H1 (cell line): Measurements from ENCODE around the gene ZNF726. TPM values are rescaled to one million over a fixed set of nuclear protein-coding genes. Genes with fewer than 3 reads are reported as not detected.

Experiments
- CTCF ChIA-PET: fragments of 300-600 bp; sonication (Branson Sonifier 250); formaldehyde crosslinking; loops from one replicate; lab custom pipeline; 2021; ENCODE audit not compliant: partially characterized antibody; lab: Charles Lee
- POLR2A ChIA-PET: fragments of 300-600 bp; sonication (Branson Sonifier 250); formaldehyde crosslinking; loops from one replicate; lab custom pipeline; 2021; ENCODE audit warnings: inconsistent platforms; ENCODE audit not compliant: partially characterized antibody; lab: Charles Lee
- DNase-seq, 2 experiments: peaks; one replicate each; pipeline versions ENCODE4 v3.0.0 to v3.0.0-alpha.2; 2010 to 2022; ENCODE audit warnings: low spot score in 2 of 2, low read depth in 1 of 2, mixed read lengths in 1 of 2
- FAIRE-seq: peaks from 2 replicates; lab custom pipeline; 2011; peaks lifted over from hg19 to GRCh38; lab: Jason Lieb, UNC
- H2AFZ ChIP-seq: 2 replicates; pipeline ENCODE4 v1.8.1; 2012; ENCODE audit warnings: low read length, inconsistent platforms
- H2AK5ac ChIP-seq: 2 replicates; pipeline ENCODE4 v1.6.1; 2013; ENCODE audit warnings: low read depth, low read length
- H2BK120ac ChIP-seq: replicated peaks from 2 replicates; pipeline ENCODE3; 2013; ENCODE audit warnings: low read depth, low read length, inconsistent platforms
- H2BK12ac ChIP-seq: 2 replicates; pipeline ENCODE4 v1.6.1; 2013; ENCODE audit warnings: low read depth, low read length
- H2BK15ac ChIP-seq: 2 replicates; pipeline ENCODE4 v1.6.1; 2013; ENCODE audit warnings: low read length
- H2BK20ac ChIP-seq: 2 replicates; pipeline ENCODE4 v1.6.1; 2013; ENCODE audit warnings: low read length
- H2BK5ac ChIP-seq: 2 replicates; pipeline ENCODE4 v1.6.1; 2013; ENCODE audit warnings: low read depth, low read length
- H3K14ac ChIP-seq: 2 replicates; pipeline ENCODE4 v1.6.1; 2013; ENCODE audit warnings: inconsistent platforms; ENCODE audit not compliant: insufficient read length
- H3K18ac ChIP-seq: 2 replicates; pipeline ENCODE4 v1.6.1; 2013; ENCODE audit warnings: low read length; ENCODE audit errors: extremely low read depth
- H3K23ac ChIP-seq: 2 replicates; pipeline ENCODE4 v1.6.1; 2013; ENCODE audit warnings: inconsistent platforms; ENCODE audit not compliant: insufficient read length
- H3K23me2 ChIP-seq: 2 replicates; pipeline ENCODE4 v1.6.1; 2013; ENCODE audit warnings: low read depth, low read length
- H3K27ac ChIP-seq: 2 replicates; pipeline ENCODE4 v1.6.1; 2011; ENCODE audit warnings: low read depth, low read length, inconsistent platforms
- H3K27me3 ChIP-seq, 4 experiments: replicated peaks in 1 of 4; 1 replicate in 1 of 4; 2 replicates in 3 of 4; pipeline versions ENCODE4 v1.6.1 to v1.8.1; 2011 to 2013; ENCODE audit warnings: low read length in 3 of 4, mild to moderate bottlenecking in 3 of 4, inconsistent platforms in 2 of 4, mixed read lengths in 2 of 4, moderate library complexity in 1 of 4; ENCODE audit not compliant: control insufficient read depth in 3 of 4, insufficient read depth in 3 of 4; ENCODE audit errors: extremely low read depth in 1 of 4
- H3K36me3 ChIP-seq, 4 experiments: 2 replicates each; pipeline versions ENCODE4 v1.6.1 to v1.8.1; 2011 to 2013; ENCODE audit warnings: mild to moderate bottlenecking in 4 of 4, low read length in 3 of 4, moderate library complexity in 2 of 4, control low read depth in 1 of 4, inconsistent platforms in 1 of 4; ENCODE audit not compliant: insufficient read depth in 4 of 4, control insufficient read depth in 2 of 4
- H3K4ac ChIP-seq: replicated peaks from 2 replicates; pipeline ENCODE3; 2013; ENCODE audit warnings: low read length, low read depth, mixed read lengths, inconsistent platforms; ENCODE audit not compliant: insufficient read length
- H3K4me1 ChIP-seq, 4 experiments: replicated peaks in 1 of 4; 1 replicate in 1 of 4; 2 replicates in 3 of 4; pipeline versions ENCODE4 v1.6.1 to v1.8.1; 2011 to 2013; ENCODE audit warnings: low read length in 3 of 4, inconsistent platforms in 2 of 4, mixed read lengths in 1 of 4; ENCODE audit not compliant: insufficient read depth in 4 of 4, control insufficient read depth in 3 of 4
- H3K4me2 ChIP-seq, 2 experiments: 2 replicates each; pipeline versions ENCODE4 v1.6.1 to v1.8.1; 2011 to 2013; ENCODE audit warnings: low read depth in 2 of 2, low read length in 2 of 2, control low read depth in 1 of 2, inconsistent platforms in 1 of 2, mild to moderate bottlenecking in 1 of 2; ENCODE audit not compliant: insufficient read depth in 1 of 2
- H3K4me3 ChIP-seq, 4 experiments: fragments of 200-600, 300-600 bp in 1 of 4; sonication (generic), shearing (Covaris generic), sonication (Bioruptor Twin) in 1 of 4; 2 replicates each; pipeline versions ENCODE4 v1.5.1 to v1.8.1; 2011 to 2016; ENCODE audit warnings: low read length in 4 of 4, low read depth in 3 of 4, control low read depth in 2 of 4, inconsistent platforms in 2 of 4, mild to moderate bottlenecking in 2 of 4, mixed read lengths in 1 of 4, moderate library complexity in 1 of 4; ENCODE audit not compliant: insufficient read depth in 2 of 4; ENCODE audit errors: extremely low read depth in 1 of 4
- H3K56ac ChIP-seq: replicated peaks from 2 replicates; pipeline ENCODE3; 2013; ENCODE audit warnings: low read depth, mild to moderate bottlenecking, mixed read lengths, low read length, inconsistent platforms; ENCODE audit not compliant: insufficient read length
- H3K79me1 ChIP-seq: 2 replicates; pipeline ENCODE4 v1.6.1; 2013; ENCODE audit warnings: low read depth, low read length, control low read depth
- H3K79me2 ChIP-seq, 2 experiments: 2 replicates each; pipeline versions ENCODE4 v1.6.1 to v1.8.1; 2012 to 2013; ENCODE audit warnings: low read length in 2 of 2, mild to moderate bottlenecking in 2 of 2, inconsistent platforms in 1 of 2; ENCODE audit not compliant: insufficient read depth in 2 of 2, control insufficient read depth in 1 of 2
- H3K9ac ChIP-seq, 4 experiments: replicated peaks in 1 of 4; 1 replicate in 1 of 4; 2 replicates in 3 of 4; pipeline versions ENCODE4 v1.6.1 to v1.8.1; 2011 to 2013; ENCODE audit warnings: low read depth in 3 of 4, low read length in 3 of 4, control low read depth in 2 of 4, mild to moderate bottlenecking in 2 of 4, moderate library complexity in 2 of 4, inconsistent platforms in 1 of 4; ENCODE audit errors: extremely low read depth in 1 of 4
- H3K9me3 ChIP-seq, 2 experiments: 2 replicates each; pipeline versions ENCODE4 v1.6.1 to v1.8.1; 2012 to 2013; ENCODE audit warnings: mild to moderate bottlenecking in 2 of 2, moderate library complexity in 2 of 2, control low read depth in 1 of 2, inconsistent platforms in 1 of 2, low read depth in 1 of 2, low read length in 1 of 2, mixed read lengths in 1 of 2; ENCODE audit not compliant: insufficient read depth in 2 of 2
- H4K20me1 ChIP-seq, 2 experiments: replicated peaks in 1 of 2; 2 replicates each; pipeline versions ENCODE3 to v1.8.1; 2011 to 2013; ENCODE audit warnings: inconsistent platforms in 2 of 2, low read length in 2 of 2, mild to moderate bottlenecking in 1 of 2; ENCODE audit not compliant: insufficient read depth in 2 of 2, control insufficient read depth in 1 of 2
- H4K5ac ChIP-seq: 2 replicates; pipeline ENCODE4 v1.6.1; 2013; ENCODE audit warnings: low read length, low read depth, mixed read lengths, inconsistent platforms; ENCODE audit not compliant: insufficient read length
- H4K8ac ChIP-seq: 2 replicates; pipeline ENCODE4 v1.8.0; 2013; ENCODE audit warnings: mild to moderate bottlenecking, moderate library complexity, low read length, inconsistent platforms; ENCODE audit not compliant: insufficient read depth; ENCODE audit errors: extremely low read depth
- H4K91ac ChIP-seq: replicated peaks from 2 replicates; pipeline ENCODE3; 2013; ENCODE audit warnings: low read length, mixed read lengths, inconsistent platforms; ENCODE audit not compliant: insufficient read length
- CBX8 ChIP-seq: fragments of 300-800, 300-1000 bp; sonication (generic); IDR thresholded peaks from 2 replicates; pipeline ENCODE4 v1.7.1; 2016; ENCODE audit warnings: low read depth, low read length, borderline replicate concordance
- CEBPB ChIP-seq: IDR thresholded peaks from 2 replicates; pipeline ENCODE4 v1.6.1; 2012; ENCODE audit warnings: low read depth, low read length
- CHD2 ChIP-seq: IDR thresholded peaks from 2 replicates; pipeline ENCODE4 v1.6.1; 2012; ENCODE audit warnings: low read length, improper control_type of control experiment
- KDM1A ChIP-seq: fragments of 200-600, 300-600 bp; sonication (generic); IDR thresholded peaks from 2 replicates; pipeline ENCODE4 v1.7.1; 2016; ENCODE audit warnings: mild to moderate bottlenecking, low read length, borderline replicate concordance
- NANOG ChIP-seq: IDR thresholded peaks from 2 replicates; pipeline ENCODE4 v1.6.1; 2011; ENCODE audit warnings: low read length, low read depth, mild to moderate bottlenecking, inconsistent platforms; ENCODE audit not compliant: insufficient read depth, poor library complexity, severe bottlenecking
- PHF8 ChIP-seq: fragments of 200-600 bp; sonication (generic); conservative IDR thresholded peaks from 2 replicates; pipeline ENCODE4 v1.7.1; 2012; ENCODE audit warnings: low read depth, mild to moderate bottlenecking, inconsistent platforms, low read length, moderate library complexity
- RAD21 ChIP-seq, 2 experiments: IDR thresholded peaks in 1 of 2; conservative IDR thresholded peaks in 1 of 2; 2 replicates each; pipeline ENCODE4 v1.6.1; 2011; ENCODE audit warnings: low read depth in 2 of 2, low read length in 2 of 2, improper control_type of control experiment in 1 of 2, inconsistent platforms in 1 of 2, mild to moderate bottlenecking in 1 of 2, moderate library complexity in 1 of 2
- SP2 ChIP-seq: IDR thresholded peaks from 2 replicates; pipeline ENCODE4 v1.6.1; 2012; ENCODE audit warnings: mild to moderate bottlenecking, low read length, inconsistent platforms
- SRF ChIP-seq: IDR thresholded peaks from 2 replicates; pipeline ENCODE4 v1.6.1; 2011; ENCODE audit warnings: mild to moderate bottlenecking, low read depth, low read length, moderate library complexity
- TEAD4 ChIP-seq: IDR thresholded peaks from 2 replicates; pipeline ENCODE4 v1.6.1; 2012; ENCODE audit warnings: low read depth, low read length, inconsistent platforms, mixed read lengths
- WGBS, 2 experiments: shearing (Covaris generic) in 1 of 2; methylation state at CpG; one replicate each; pipeline versions ENCODE4 v1.1.6 to v1.1.7; 2013 to 2015; ENCODE audit warnings: low lambda C conversion rate in 2 of 2, mixed read lengths in 2 of 2, inconsistent platforms in 1 of 2, low coverage in 1 of 2, missing lambda C conversion rate in 1 of 2; ENCODE audit not compliant: insufficient replicate concordance in 2 of 2, insufficient coverage in 1 of 2, insufficient read length in 1 of 2; ENCODE audit errors: extremely low coverage in 1 of 2, missing lambda C conversion rate in 1 of 2; 5-methylcytosine and 5-hydroxymethylcytosine counted together
- polyA plus RNA-seq, 7 experiments: library from polyadenylated mRNA; depleted of rRNA in 3 of 7; stranded (reverse) in 5 of 7; unstranded in 2 of 7; fragments of >200 nt in 5 of 7; fragments of 200-250 nt in 2 of 7; gene quantifications; 1 replicate in 5 of 7; 2 replicates in 1 of 7; 4 replicates in 1 of 7; pipeline versions ENCODE4 v1.2.1 to v1.2.3, GENCODE V29; 2011 to 2013; ENCODE audit warnings: missing spikeins in 2 of 7, mixed read lengths in 2 of 7
- total RNA-seq: library from RNA; stranded (reverse); fragmentation: NEBNext Ultra II Directional; extraction: Animal tissue kit (Norgen Biotek cat#: 25700); gene quantifications from 2 replicates; pipeline ENCODE4 v1.2.1, GENCODE V29; 2021

The ZNF726 gene
- total and polyA plus RNA-seq, 2 of the 8 experiments (the other 6 are each of a cell fraction or from before 2014, with no cell fraction given) = not detected

- Histone ChIP-seq H3K23me2 (no peaks in the 10 kb centered on the region), H3K4me2 (no peak overlapping the region), H3K27ac (no peak overlapping the region), H2AK5ac (no peak overlapping the region), H3K14ac (no peak overlapping the region), H3K9me3 (peaks cover 86 to 92% of the 10 kb centered on the region in 2 experiments), H4K20me1 (no peaks in the 10 kb centered on the region), H3K18ac (no peak overlapping the region), H2BK12ac (no peak overlapping the region), H2AFZ (no peak overlapping the region), H3K79me1 (no peaks in the 10 kb centered on the region), H3K4me3 (no peak overlapping the region), H4K91ac (no peak overlapping the region), H3K36me3 (no peaks in the 10 kb centered on the region), H3K79me2 (no peaks in the 10 kb centered on the region), H4K8ac (no peak overlapping the region), H2BK20ac (no peak overlapping the region), H3K4ac (no peak overlapping the region), H2BK5ac (no peak overlapping the region), H3K23ac (no peak overlapping the region), H4K5ac (no peak overlapping the region), H2BK120ac (no peak overlapping the region), H3K9ac (no peak overlapping the region), H2BK15ac (no peak overlapping the region), H3K56ac (no peak overlapping the region), H3K4me1 (no peaks in the 10 kb centered on the region), H3K27me3 (no peaks in the 10 kb centered on the region)
- DNase-seq (no peak), FAIRE-seq (no peak)
- 63% methylated on average over 4 of the region's 4 CpGs; no CpG with 5 or more reads in 1 of the 2 experiments for WGBS, 2 experiments
- TF ChIP-seq SP2 (no peak), TEAD4 (no peak), KDM1A (no peak), RAD21 (IDR thresholded peaks at IDR 0.05 in 1 of 2, conservative IDR thresholded peaks at IDR 0.05 in 1 of 2; ENCODE audit: low read depth in 2 of 2, low read length in 2 of 2) (no peak), CBX8 (no peak), NANOG (no peak), CHD2 (no peak), PHF8 (no peak), CEBPB (no peak), SRF (no peak)
- POLR2A ChIA-PET = interaction anchor here (1.2 kb wide), 1 partner anchor 9 kb away, joined by 3 read pairs; no protein-coding TSS in a partner anchor
- CTCF ChIA-PET = no interaction called here
Observed at GRCh38 chr19:23901360-23901759, 13.3 kb upstream of the ZNF726 start.
